Right ventricle myocardium inferior (tissue), 1 donor: ENCODE measurements around the gene LYG2. TPM values are rescaled to one million over a fixed set of nuclear protein-coding genes. Genes with fewer than 3 reads are reported as not detected.
"Not testable (repeated sequence)": the region's sequence is repeated elsewhere in the genome, so short reads cannot be mapped to it uniquely, and the experiment has no call there.

Experiments used
- ATAC-seq: fragments of 200-7000 bp; cut with Tn5 transposase; one replicate; pipeline ENCODE4 v1.9.1; 2020; ENCODE audit warnings: mild to moderate bottlenecking, moderate library complexity
- DNase-seq: peaks from one replicate; pipeline ENCODE4 v3.0.0; 2021; ENCODE audit errors: missing footprints
- intact Hi-C: fragments of 100-400 bp; cut with DNase I; formaldehyde crosslinking; loops from one replicate; pipeline ENCODE4 v1.11.0; 2022
- total RNA-seq: library from RNA; stranded (reverse); fragmentation: NEBNext Ultra II Directional; extraction: Animal tissue kit (Norgen Biotek cat#: 25700); gene quantifications from one replicate; pipeline ENCODE4 v1.2.1, GENCODE V29; 2021
- donor health status: DM: no; HTN: yes; CAD: no; lungs with severe emphysema.

Gene LYG2
- total RNA-seq, 1 donor from 2014 or later = not detected

DNA sequence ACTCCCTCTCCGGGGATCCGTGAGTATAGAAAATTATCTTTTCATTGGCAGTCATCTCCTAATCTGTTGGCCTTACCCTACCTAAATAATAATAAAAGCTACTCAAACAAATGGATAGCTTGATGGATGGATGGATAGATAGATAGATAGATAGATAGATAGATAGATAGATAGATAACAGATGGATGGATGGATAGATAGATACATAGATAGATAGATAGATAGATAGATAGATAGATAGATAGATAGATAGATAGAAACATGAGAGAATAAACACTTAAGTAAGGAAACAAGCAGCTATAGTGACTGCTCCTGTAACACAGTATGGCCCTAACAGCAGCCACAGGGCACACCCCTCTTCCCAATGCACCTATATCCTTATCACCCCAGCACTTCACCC, 39.4 kb downstream of the LYG2 start:
- ATAC-seq = no peak
- intact Hi-C loops = no loop called here
- DNase-seq = no peak

DNA sequence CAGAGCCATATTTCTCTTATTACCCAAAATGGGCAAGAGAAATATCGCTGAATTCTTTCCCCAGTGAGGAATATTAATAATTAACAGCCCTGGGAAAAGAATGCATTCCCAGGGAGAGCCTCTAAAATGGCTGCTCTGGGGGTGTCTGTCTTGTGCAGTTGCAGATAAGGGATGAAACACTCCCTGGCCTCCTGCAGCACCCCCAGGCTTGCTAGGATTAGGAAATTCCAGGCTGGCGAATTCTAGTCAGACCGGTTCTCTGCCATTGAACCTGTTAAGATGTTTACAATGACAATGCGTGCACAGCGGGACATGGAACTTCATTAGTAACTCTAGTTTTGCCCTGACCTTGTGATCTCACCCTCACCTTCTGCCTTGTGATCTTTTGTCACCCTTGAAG, 50.0 kb downstream of the LYG2 start:
- ATAC-seq = no peak
- no peak for DNase-seq
- intact Hi-C loops = no loop called here

GRCh38 chr2:99201959-99202678, 53.3 kb downstream of the LYG2 start:
- no peak for ATAC-seq
- intact Hi-C loops = no loop called here
- no peak for DNase-seq

GRCh38 chr2:99200076-99200800, 55.2 kb downstream of the LYG2 start:
- no peak for ATAC-seq
- no peak for DNase-seq
- intact Hi-C loops = no loop called here

GRCh38 chr2:99198103-99198841, 57.2 kb downstream of the LYG2 start:
- no peak for ATAC-seq
- intact Hi-C loops = no loop called here
- no peak for DNase-seq

GRCh38 chr2:99192364-99192763, 63.1 kb downstream of the LYG2 start:
- DNase-seq, ATAC-seq, intact Hi-C loops: not testable (repeated sequence)

Other genes with a start within 250 kb of the LYG2 start
- not detected for gene C2orf15, start 114.0 kb downstream of the LYG2 start, total RNA-seq
- gene TSGA10, start 100.7 kb downstream of the LYG2 start, total RNA-seq = 3.3 TPM
- 7.4 TPM for gene LIPT1, start 100.7 kb downstream of the LYG2 start, total RNA-seq
- gene MITD1, start 74.6 kb downstream of the LYG2 start, total RNA-seq = 17.3 TPM
- gene MRPL30, start 74.5 kb downstream of the LYG2 start, total RNA-seq = 39.3 TPM
- gene LYG1, start 45.5 kb upstream of the LYG2 start, total RNA-seq = 0.57 TPM
- gene TXNDC9, start 80.7 kb upstream of the LYG2 start, total RNA-seq = 19.8 TPM
- 90.8 TPM for gene EIF5B, start 81.7 kb upstream of the LYG2 start, total RNA-seq
- gene REV1, start 234.4 kb upstream of the LYG2 start, total RNA-seq = 49.8 TPM